H1 (cell line): ENCODE measurements around the gene SHC3. TPM values are rescaled to one million over a fixed set of nuclear protein-coding genes. Genes with fewer than 3 reads are reported as not detected.

Experiments used
- EGR1 ChIP-seq: IDR thresholded peaks from 2 replicates; pipeline ENCODE4 v1.6.1; 2011; ENCODE audit warnings: low read depth, low read length, borderline replicate concordance
- KDM1A ChIP-seq: fragments of 200-600, 300-600 bp; sonication (generic); IDR thresholded peaks from 2 replicates; pipeline ENCODE4 v1.7.1; 2016; ENCODE audit warnings: mild to moderate bottlenecking, low read length, borderline replicate concordance
- SAP30 ChIP-seq: fragments of 300-600 bp; sonication (generic); IDR thresholded peaks from 2 replicates; pipeline ENCODE4 v1.7.1; 2012; ENCODE audit warnings: low read length, moderate library complexity, mild to moderate bottlenecking, inconsistent platforms; ENCODE audit not compliant: insufficient read depth, insufficient replicate concordance
- polyA plus RNA-seq, 7 experiments: library from polyadenylated mRNA; depleted of rRNA in 3 of 7; stranded (reverse) in 5 of 7; unstranded in 2 of 7; fragments of >200 nt in 5 of 7; fragments of 200-250 nt in 2 of 7; gene quantifications; 1 replicate in 5 of 7; 2 replicates in 1 of 7; 4 replicates in 1 of 7; pipeline versions ENCODE4 v1.2.1 to v1.2.3, GENCODE V29; 2011 to 2013; ENCODE audit warnings: missing spikeins in 2 of 7, mixed read lengths in 2 of 7
- total RNA-seq: library from RNA; stranded (reverse); fragmentation: NEBNext Ultra II Directional; extraction: Animal tissue kit (Norgen Biotek cat#: 25700); gene quantifications from 2 replicates; pipeline ENCODE4 v1.2.1, GENCODE V29; 2021

Gene SHC3
- total and polyA plus RNA-seq, 2 of the 8 experiments (the other 6 are each of a cell fraction or from before 2014, with no cell fraction given): 1.4 to 7.1 TPM

DNA sequence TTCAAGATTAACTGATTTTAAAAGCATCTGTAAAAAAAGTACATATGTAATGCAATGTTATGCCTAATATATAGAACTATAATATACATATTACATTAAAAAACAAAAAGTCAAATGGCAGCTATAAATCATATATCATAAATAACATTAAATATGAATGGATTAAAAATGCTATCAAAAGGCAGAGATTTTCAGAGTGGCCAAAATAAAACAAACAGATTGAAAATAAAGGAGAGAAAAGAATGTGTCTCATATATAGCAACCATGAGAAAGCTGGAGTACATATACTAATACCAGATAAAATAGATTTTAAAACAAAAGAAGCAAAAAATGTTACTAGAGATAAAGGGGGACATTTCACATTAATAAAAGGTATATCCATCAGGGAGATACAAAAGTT lies 148.8 kb downstream of the SHC3 start (continued):
- TF ChIP-seq KDM1A: no peak
- no peak for TF ChIP-seq EGR1
- no peak for TF ChIP-seq SAP30
- TF ChIP-seq, all 59 proteins: peak for 0
